GM19463 (cell line): Measurements from ENCODE around the gene FXYD1.

Experiments used
- ATAC-seq: cut with Tn5 transposase; IDR thresholded peaks from one replicate; pipeline ENCODE4 v1.9.1; 2021; ENCODE audit warnings: mild to moderate bottlenecking, moderate library complexity; ENCODE audit not compliant: unreplicated experiment

FXYD1 gene

DNA sequence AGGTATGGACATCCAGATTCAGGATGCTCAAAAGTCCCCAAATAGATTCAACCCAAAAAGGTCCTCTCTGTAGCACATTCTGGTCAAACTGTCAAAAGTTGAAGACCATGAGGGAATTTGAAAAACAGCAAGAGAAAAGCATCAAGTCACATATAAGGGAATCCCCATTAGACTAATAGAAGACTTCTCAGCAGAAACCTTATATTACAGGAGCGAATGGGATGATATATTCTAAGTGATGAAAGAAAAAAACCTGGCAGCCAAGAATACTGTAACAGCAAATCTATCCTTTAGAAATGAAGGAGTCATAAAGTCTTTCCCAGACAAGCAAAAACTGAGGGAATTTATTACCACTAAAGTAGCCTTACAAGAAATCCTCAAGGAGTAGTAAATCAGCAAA, 45.6 kb downstream of the FXYD1 start:
- ATAC-seq, result no peak

- ATAC-seq, result no peak
These were observed 46.3 kb downstream of the FXYD1 start for GRCh38 chr19:35184884-35185283.
